Endodermal cell (in vitro differentiated cells): ENCODE measurements around the gene TMED1. TPM values are rescaled to one million over a fixed set of nuclear protein-coding genes. Genes with fewer than 3 reads are reported as not detected.
A peak's percentile ranks its signal among the peaks of the same experiment; 100 is the strongest.

ENCODE experiments used
- DNase-seq: peaks from one replicate; pipeline ENCODE4 v3.0.0-alpha.2; 2017
- H3K27ac ChIP-seq: 2 replicates; pipeline ENCODE4 v1.5.1; 2013; ENCODE audit warnings: mild to moderate bottlenecking, low read depth, low read length, moderate library complexity
- H3K27me3 ChIP-seq: 2 replicates; pipeline ENCODE4 v1.6.1; 2013; ENCODE audit warnings: mild to moderate bottlenecking, low read length, moderate library complexity; ENCODE audit not compliant: insufficient read depth, control insufficient read depth, poor library complexity, severe bottlenecking
- H3K36me3 ChIP-seq: 2 replicates; pipeline ENCODE4 v1.7.0; 2013; ENCODE audit warnings: mild to moderate bottlenecking, low read length, moderate library complexity; ENCODE audit not compliant: control insufficient read depth, insufficient read depth
- H3K4me1 ChIP-seq: one replicate; pipeline ENCODE4 v1.7.0; 2013; ENCODE audit warnings: low read length; ENCODE audit not compliant: control insufficient read depth, insufficient read depth
- H3K4me3 ChIP-seq: 2 replicates; pipeline ENCODE4 v1.5.1; 2013; ENCODE audit warnings: mild to moderate bottlenecking, low read length, moderate library complexity
- H3K9ac ChIP-seq: 2 replicates; pipeline ENCODE4 v1.6.1; 2013; ENCODE audit warnings: mild to moderate bottlenecking, low read length, moderate library complexity; ENCODE audit not compliant: poor library complexity, severe bottlenecking; ENCODE audit errors: extremely low read depth
- H3K9me3 ChIP-seq: 2 replicates; pipeline ENCODE4 v1.6.1; 2013; ENCODE audit warnings: mild to moderate bottlenecking, low read length, moderate library complexity; ENCODE audit not compliant: control insufficient read depth
- H3K27ac Mint-ChIP-seq: 2 replicates; pipeline ENCODE4 v1.8.0; 2020; ENCODE audit warnings: mixed read lengths
- H3K27me3 Mint-ChIP-seq: 2 replicates; pipeline ENCODE4 v1.8.0; 2021; ENCODE audit warnings: mild to moderate bottlenecking, mixed read lengths; ENCODE audit not compliant: insufficient read depth
- H3K36me3 Mint-ChIP-seq: 2 replicates; pipeline ENCODE4 v1.8.0; 2020; ENCODE audit warnings: low read depth, mixed read lengths
- H3K4me1 Mint-ChIP-seq: 2 replicates; pipeline ENCODE4 v1.8.0; 2020; ENCODE audit warnings: mixed read lengths
- H3K4me3 Mint-ChIP-seq: 2 replicates; pipeline ENCODE4 v1.8.0; 2020; ENCODE audit warnings: mild to moderate bottlenecking, moderate library complexity, mixed read lengths
- H3K9me3 Mint-ChIP-seq: 2 replicates; pipeline ENCODE4 v1.8.0; 2020; ENCODE audit warnings: mild to moderate bottlenecking, mixed read lengths
- CTCF ChIP-seq: fragments of 200-600 bp; sonication (generic); conservative IDR thresholded peaks from 2 replicates; pipeline ENCODE4 v1.5.0; 2021; ENCODE audit warnings: antibody characterized with exemption, mild to moderate bottlenecking
- WGBS, 2 experiments: methylation state at CpG; one replicate each; pipeline versions ENCODE4 v1.1.5 to v1.1.7; 2013; ENCODE audit warnings: missing lambda C conversion rate in 2 of 2, mixed read lengths in 1 of 2; ENCODE audit not compliant: insufficient coverage in 1 of 2, insufficient read length in 1 of 2; 5-methylcytosine and 5-hydroxymethylcytosine counted together
- total RNA-seq, 2 donors: library from RNA; stranded (reverse); fragmentation: NEBNext Ultra II Directional in 1 of 2; extraction: Animal tissue kit (Norgen Biotek cat#: 25700) in 1 of 2; gene quantifications; 2 replicates in 1 of 2; 3 replicates in 1 of 2; pipeline ENCODE4 v1.2.1, GENCODE V29; 2021

The TMED1 gene
- total RNA-seq, 2 donors from 2014 or later = 19.7 to 34.5 TPM

- WGBS, 2 experiments = 94 to 95% methylated on average over 2 of the region's 2 CpGs
- Mint-ChIP-seq H3K36me3 (no peaks in the 10 kb centered on the region), H3K27me3 (no peaks in the 10 kb centered on the region), H3K9me3 (no peaks in the 10 kb centered on the region), H3K4me1 (peaks cover 49% of the 10 kb centered on the region), H3K27ac (peak overlapping the region; percentile 68), H3K4me3 (no peak overlapping the region)
- no peak for DNase-seq
- Histone ChIP-seq H3K4me3 (no peak overlapping the region), H3K9ac (no peak overlapping the region), H3K27ac (no peak overlapping the region), H3K4me1 (peaks cover 19% of the 10 kb centered on the region), H3K36me3 (no peaks in the 10 kb centered on the region), H3K27me3 (no peaks in the 10 kb centered on the region), H3K9me3 (no peaks in the 10 kb centered on the region)
- no peak for TF ChIP-seq CTCF
Measured at GRCh38 chr19:10884274-10884673, 48.3 kb upstream of the TMED1 start.

- no peaks in the 10 kb centered on the region for H3K36me3 ChIP-seq
- Mint-ChIP-seq H3K27me3 (no peaks in the 10 kb centered on the region), H3K27ac (peak overlapping the region; percentile 92), H3K4me1 (peaks cover 41% of the 10 kb centered on the region), H3K9me3 (no peaks in the 10 kb centered on the region), H3K4me3 (peak overlapping the region; percentile 37), H3K36me3 (no peaks in the 10 kb centered on the region)
- peak overlapping the region; percentile 18 for H3K9ac ChIP-seq
- TF ChIP-seq CTCF = no peak
- no peak overlapping the region for H3K4me3 ChIP-seq
- peaks cover 19% of the 10 kb centered on the region for H3K4me1 ChIP-seq
- H3K27me3 ChIP-seq = no peaks in the 10 kb centered on the region
- H3K27ac ChIP-seq = peak overlapping the region; percentile 81
- 82 to 86% methylated on average over 7 to 9 of the region's 9 CpGs for WGBS, 2 experiments
- DNase-seq = peak; percentile 52
- H3K9me3 ChIP-seq = no peaks in the 10 kb centered on the region
Measured at GRCh38 chr19:10882108-10882457, 46.1 kb upstream of the TMED1 start.

DNA sequence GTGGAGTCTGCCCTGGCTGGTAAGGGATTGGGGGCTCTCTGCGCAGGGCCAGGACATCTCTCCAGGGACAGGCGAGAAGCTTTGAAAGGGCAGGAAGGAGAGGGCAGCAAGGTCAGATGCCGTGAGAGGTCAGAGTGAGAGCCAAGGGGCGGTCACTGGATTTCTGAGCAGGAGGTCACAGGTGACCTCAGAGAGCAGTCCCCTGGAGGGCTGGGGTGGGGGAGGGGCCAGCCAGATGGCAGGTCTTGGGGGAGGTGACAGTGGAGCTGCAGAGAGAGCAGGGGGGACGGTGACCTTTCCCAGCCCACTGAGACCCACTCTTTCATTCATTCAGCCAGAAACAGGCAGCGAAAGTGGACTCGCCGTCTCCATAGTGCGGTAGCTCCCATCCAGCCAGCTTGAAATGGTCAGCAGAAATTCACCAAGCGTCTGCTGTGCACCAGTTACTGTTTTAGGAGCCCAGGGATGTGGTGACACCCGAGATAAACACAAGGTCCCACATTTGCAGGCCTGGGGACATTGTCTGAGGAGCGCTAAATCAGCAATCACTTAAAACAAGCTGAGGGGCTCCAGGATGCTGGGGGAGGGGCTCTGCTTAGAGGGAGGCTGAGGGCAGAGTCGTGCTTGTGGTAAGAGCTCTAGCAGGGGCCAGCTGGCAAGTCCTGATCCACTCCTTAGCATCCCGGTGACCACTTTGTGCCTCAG is 45.5 kb upstream of the TMED1 start:
- H3K4me3 Mint-ChIP-seq = peak overlapping the region; percentile 37
- peak overlapping the region; percentile 92 for H3K27ac Mint-ChIP-seq
- no peaks in the 10 kb centered on the region for H3K36me3 Mint-ChIP-seq
- H3K4me1 Mint-ChIP-seq = peaks cover 40% of the 10 kb centered on the region
- H3K27me3 Mint-ChIP-seq = no peaks in the 10 kb centered on the region
- 43 to 62% methylated on average over 13 to 14 of the region's 14 CpGs for WGBS, 2 experiments
- no peak for TF ChIP-seq CTCF
- peaks cover 19% of the 10 kb centered on the region for H3K4me1 ChIP-seq
- H3K36me3 ChIP-seq = no peaks in the 10 kb centered on the region
- H3K4me3 ChIP-seq = no peak overlapping the region
- H3K9me3 ChIP-seq = no peaks in the 10 kb centered on the region
- peak overlapping the region; percentile 18 for H3K9ac ChIP-seq
- peak overlapping the region; percentile 81 for H3K27ac ChIP-seq
- no peaks in the 10 kb centered on the region for H3K9me3 Mint-ChIP-seq
- peak; percentile 75 for DNase-seq
- H3K27me3 ChIP-seq = no peaks in the 10 kb centered on the region
